Mesenchymal stem cell (in vitro differentiated cells and primary cell): ENCODE results near the gene SLC38A4.

Experiments used
- DNase-seq: peaks from one replicate; pipeline ENCODE4 v3.0.0-alpha.2; 2013
- H2AFZ ChIP-seq: one replicate; pipeline ENCODE4 v1.6.1; 2013; ENCODE audit warnings: low read depth, mild to moderate bottlenecking, control low read depth, inconsistent platforms, low read length, moderate library complexity
- H2AK5ac ChIP-seq: 2 replicates; pipeline ENCODE4 v1.6.1; 2013; ENCODE audit warnings: low read length, moderate library complexity, mild to moderate bottlenecking, inconsistent platforms; ENCODE audit not compliant: severe bottlenecking
- H2BK120ac ChIP-seq: one replicate; pipeline ENCODE4 v1.6.1; 2013; ENCODE audit warnings: low read depth, mild to moderate bottlenecking, inconsistent platforms, low read length, moderate library complexity
- H2BK12ac ChIP-seq, 2 experiments: one replicate each; pipeline ENCODE4 v1.6.1; 2013; ENCODE audit warnings: inconsistent platforms in 2 of 2, low read length in 2 of 2, mild to moderate bottlenecking in 2 of 2, moderate library complexity in 2 of 2, control low read depth in 1 of 2
- H2BK15ac ChIP-seq: one replicate; pipeline ENCODE4 v1.6.1; 2013; ENCODE audit warnings: mild to moderate bottlenecking, low read depth, inconsistent platforms; ENCODE audit not compliant: poor library complexity, severe bottlenecking
- H2BK5ac ChIP-seq: 2 replicates; pipeline ENCODE4 v1.6.1; 2013; ENCODE audit warnings: low read depth, mild to moderate bottlenecking, low read length, control low read depth, inconsistent platforms; ENCODE audit not compliant: poor library complexity, severe bottlenecking
- H3K14ac ChIP-seq, 2 experiments: one replicate each; pipeline ENCODE4 v1.6.1; 2013; ENCODE audit warnings: inconsistent platforms in 2 of 2, low read length in 2 of 2, control low read depth in 1 of 2, mild to moderate bottlenecking in 1 of 2, moderate library complexity in 1 of 2
- H3K18ac ChIP-seq, 2 experiments: one replicate each; pipeline ENCODE4 v1.6.1; 2013; ENCODE audit warnings: inconsistent platforms in 2 of 2, low read length in 2 of 2, control low read depth in 1 of 2, low read depth in 1 of 2, mild to moderate bottlenecking in 1 of 2
- H3K23ac ChIP-seq, 2 experiments: one replicate each; pipeline ENCODE4 v1.6.1; 2013; ENCODE audit warnings: inconsistent platforms in 2 of 2, low read length in 2 of 2, mild to moderate bottlenecking in 2 of 2, moderate library complexity in 2 of 2, control low read depth in 1 of 2
- H3K27ac ChIP-seq: 2 replicates; pipeline ENCODE4 v1.5.1; 2013; ENCODE audit warnings: mild to moderate bottlenecking, moderate library complexity, low read length, control low read depth, inconsistent platforms; ENCODE audit not compliant: poor library complexity, severe bottlenecking
- H3K27me3 ChIP-seq, 2 experiments: 2 replicates each; pipeline versions ENCODE4 v1.6.1 to v1.7.0; 2013; ENCODE audit warnings: low read length in 2 of 2, mild to moderate bottlenecking in 2 of 2, moderate library complexity in 2 of 2, control low read depth in 1 of 2, inconsistent platforms in 1 of 2; ENCODE audit not compliant: control insufficient read depth in 1 of 2, insufficient read depth in 1 of 2
- H3K36me3 ChIP-seq, 2 experiments: 2 replicates each; pipeline versions ENCODE4 v1.6.1 to v1.7.0; 2013; ENCODE audit warnings: low read length in 2 of 2, control low read depth in 1 of 2, inconsistent platforms in 1 of 2, low read depth in 1 of 2, mild to moderate bottlenecking in 1 of 2; ENCODE audit not compliant: insufficient read depth in 2 of 2, control insufficient read depth in 1 of 2
- H3K4ac ChIP-seq, 2 experiments: one replicate each; pipeline ENCODE4 v1.6.1; 2013; ENCODE audit warnings: inconsistent platforms in 2 of 2, low read length in 2 of 2, mild to moderate bottlenecking in 2 of 2, moderate library complexity in 2 of 2, control low read depth in 1 of 2, low read depth in 1 of 2
- H3K4me1 ChIP-seq: 2 replicates; pipeline ENCODE4 v1.6.1; 2013; ENCODE audit warnings: low read depth, low read length, control low read depth; ENCODE audit not compliant: control insufficient read depth, insufficient read depth
- H3K4me2 ChIP-seq: 2 replicates; pipeline ENCODE4 v1.6.1; 2013; ENCODE audit warnings: low read length, mild to moderate bottlenecking, inconsistent platforms; ENCODE audit not compliant: poor library complexity, severe bottlenecking
- H3K4me3 ChIP-seq, 2 experiments: 2 replicates each; pipeline versions ENCODE4 v1.5.1 to v1.7.0; 2013; ENCODE audit warnings: low read length in 2 of 2, mild to moderate bottlenecking in 2 of 2, control low read depth in 1 of 2, low read depth in 1 of 2; ENCODE audit not compliant: insufficient read depth in 1 of 2
- H3K79me1 ChIP-seq: replicated peaks from 2 replicates; pipeline ENCODE4 v1.6.1; 2013; ENCODE audit warnings: mild to moderate bottlenecking, control low read depth, low read length, inconsistent platforms; ENCODE audit not compliant: poor library complexity, severe bottlenecking
- H3K9ac ChIP-seq: 2 replicates; pipeline ENCODE4 v1.7.0; 2013; ENCODE audit warnings: mild to moderate bottlenecking, low read length, moderate library complexity
- H3K9me3 ChIP-seq: 2 replicates; pipeline ENCODE4 v1.7.0; 2013; ENCODE audit warnings: mild to moderate bottlenecking, low read length; ENCODE audit not compliant: control insufficient read depth
- H4K8ac ChIP-seq: one replicate; pipeline ENCODE4 v1.6.1; 2013; ENCODE audit warnings: inconsistent platforms, mild to moderate bottlenecking, low read length, moderate library complexity
- H4K91ac ChIP-seq: one replicate; pipeline ENCODE4 v1.6.1; 2013; ENCODE audit warnings: mild to moderate bottlenecking, low read length, inconsistent platforms
- WGBS: methylation state at CpG from one replicate; pipeline ENCODE4 v1.1.7; 2013; ENCODE audit warnings: mixed read lengths; 5-methylcytosine and 5-hydroxymethylcytosine counted together

The SLC38A4 gene

DNA sequence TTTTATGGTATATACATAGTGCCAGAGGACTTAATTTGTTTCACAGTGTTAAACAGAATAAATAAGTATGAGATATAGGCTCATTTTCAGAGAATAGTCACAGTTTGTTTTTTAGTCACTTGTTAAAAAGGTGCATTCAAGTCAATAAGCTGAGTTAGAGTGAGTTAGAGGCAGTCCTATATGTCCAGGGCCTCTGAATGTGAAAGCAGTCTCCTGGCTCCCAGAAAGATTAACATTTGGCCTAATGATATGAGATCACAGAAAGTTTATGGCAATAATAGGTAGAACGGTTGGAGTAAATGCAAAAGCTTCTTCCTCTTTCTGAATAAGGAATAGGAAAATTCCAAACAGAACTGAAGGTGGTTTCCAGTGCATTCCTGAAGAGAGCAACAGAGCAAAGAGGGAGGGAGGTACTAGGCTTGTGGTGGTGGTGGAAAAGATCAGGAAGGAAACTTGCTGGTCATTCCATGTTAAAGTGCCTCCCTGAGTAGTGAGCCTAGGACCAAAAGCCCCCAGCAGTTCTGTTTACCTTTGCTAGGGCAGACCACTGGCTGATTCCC, 54.4 kb downstream of the SLC38A4 start:
- peak; percentile 56 for DNase-seq
- H3K4me1 ChIP-seq: peaks cover 11% of the 10 kb centered on the region
- H2BK120ac ChIP-seq: no peak overlapping the region
- no peaks in the 10 kb centered on the region for H3K27me3 ChIP-seq
- H3K36me3 ChIP-seq: no peaks in the 10 kb centered on the region
- H3K4ac ChIP-seq: peak overlapping the region in 1 of 2 experiments; percentile 68
- no peak overlapping the region for H3K4me2 ChIP-seq
- peak overlapping the region; percentile 70 for H3K9ac ChIP-seq
- H4K8ac ChIP-seq: peak overlapping the region; percentile 28
- no peaks in the 10 kb centered on the region for H3K9me3 ChIP-seq
- H4K91ac ChIP-seq: no peak overlapping the region
- H2AFZ ChIP-seq: no peak overlapping the region
- WGBS: 21% methylated on average over 1 of the region's 1 CpG
- peak overlapping the region; percentile 89 for H3K27ac ChIP-seq
- no peak overlapping the region for H2BK15ac ChIP-seq
- peak overlapping the region in 1 of 2 experiments; percentile 82 for H2BK12ac ChIP-seq
- no peak overlapping the region for H3K23ac ChIP-seq
- no peak overlapping the region for H3K4me3 ChIP-seq
- peak overlapping the region; percentile 1 to 55 for H3K18ac ChIP-seq
- peak overlapping the region; percentile 81 for H2BK5ac ChIP-seq
- peak overlapping the region; percentile 29 for H2AK5ac ChIP-seq
- H3K79me1 ChIP-seq: no peaks in the 10 kb centered on the region
- no peak overlapping the region for H3K14ac ChIP-seq

DNA sequence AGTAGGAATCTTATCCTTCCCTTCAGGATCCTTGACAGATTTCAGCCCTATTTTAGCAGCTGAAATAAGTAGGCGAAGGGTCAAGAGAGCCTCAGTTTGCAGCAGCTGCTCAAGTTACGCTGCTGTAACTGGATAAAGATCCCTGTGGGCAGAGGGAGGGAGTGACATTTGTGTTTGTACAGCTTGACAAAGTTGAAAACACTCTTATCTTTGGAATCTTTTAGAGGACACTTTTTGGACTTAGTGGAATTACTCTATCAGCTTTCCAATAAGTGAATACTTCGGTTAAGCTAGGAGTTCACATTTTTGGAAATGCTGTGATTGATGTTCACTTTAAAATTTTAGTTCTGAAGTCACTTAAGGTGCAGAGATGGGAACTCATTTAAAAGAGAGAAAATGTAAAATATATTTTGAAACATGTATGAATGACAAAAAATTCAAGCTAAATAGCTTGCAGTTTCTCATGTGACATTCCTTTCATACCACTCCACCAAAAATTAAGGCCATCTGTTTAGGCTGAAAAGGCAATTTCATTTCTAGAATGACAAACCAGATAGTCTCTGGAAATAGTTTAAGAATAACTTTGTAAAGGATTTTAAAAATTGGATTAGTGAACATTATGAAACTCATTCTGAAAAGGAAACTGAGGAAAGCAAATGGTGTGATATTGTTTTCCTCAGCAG, 55.2 kb downstream of the SLC38A4 start:
- Histone ChIP-seq H3K4me1 (peaks cover 11% of the 10 kb centered on the region), H3K23ac (no peak overlapping the region), H2BK12ac (no peak overlapping the region), H3K27me3 (no peaks in the 10 kb centered on the region), H3K27ac (peak overlapping the region; percentile 89), H2BK5ac (no peak overlapping the region), H3K4me2 (peak overlapping the region; percentile 7), H3K18ac (peak overlapping the region in 1 of 2 experiments; percentile 40), H2BK120ac (no peak overlapping the region), H3K9me3 (no peaks in the 10 kb centered on the region), H2AK5ac (no peak overlapping the region), H3K9ac (peak overlapping the region; percentile 70), H2BK15ac (no peak overlapping the region), H3K14ac (no peak overlapping the region), H3K36me3 (no peaks in the 10 kb centered on the region), H2AFZ (no peak overlapping the region), H4K8ac (no peak overlapping the region), H4K91ac (no peak overlapping the region), H3K79me1 (no peaks in the 10 kb centered on the region), H3K4me3 (peak overlapping the region in 1 of 2 experiments; percentile 46), H3K4ac (no peak overlapping the region)
- DNase-seq: peak; percentile 45
- 9% methylated on average over 3 of the region's 3 CpGs for WGBS

DNA sequence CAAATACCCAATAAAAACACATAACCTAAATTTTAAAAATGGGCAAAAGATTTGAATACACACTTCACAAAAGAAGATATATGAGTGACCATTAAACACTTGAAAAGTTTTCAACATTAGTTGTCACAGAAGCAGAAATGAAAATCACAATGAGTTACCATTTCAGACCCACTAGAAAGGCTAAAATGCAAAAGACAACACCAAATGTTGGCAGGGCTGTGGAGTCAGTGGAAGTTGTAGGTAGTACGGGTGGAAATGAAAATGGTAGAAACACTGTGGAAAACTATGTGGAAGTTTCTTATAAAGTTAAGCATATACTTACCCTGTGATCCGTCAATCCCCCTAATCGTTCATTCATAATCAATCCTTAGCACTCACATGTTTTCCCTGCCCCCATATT, 61.8 kb downstream of the SLC38A4 start:
- H3K4me2 ChIP-seq: no peak overlapping the region
- no peaks in the 10 kb centered on the region for H3K27me3 ChIP-seq

DNA sequence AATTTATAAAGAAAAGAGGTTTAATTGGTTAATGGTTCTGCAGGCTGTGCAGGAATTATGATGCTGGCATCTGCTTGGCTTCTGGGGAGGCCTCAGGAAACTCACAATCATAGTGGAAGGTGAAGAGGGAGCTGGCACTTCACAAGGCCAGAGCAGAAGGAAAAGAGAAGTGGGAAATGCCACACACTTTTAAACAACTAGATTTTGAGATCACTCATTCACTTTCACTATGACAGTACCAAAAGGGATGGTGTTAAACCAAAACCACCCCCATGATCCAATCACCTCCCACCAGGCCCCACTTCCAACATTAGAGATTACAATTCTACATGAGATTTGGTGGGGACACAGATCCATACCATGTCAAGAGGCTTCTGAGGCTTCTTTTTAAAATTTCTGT, 62.6 kb downstream of the SLC38A4 start:
- no peak overlapping the region for H3K4ac ChIP-seq
- H3K79me1 ChIP-seq: no peaks in the 10 kb centered on the region
- no peak overlapping the region for H2BK120ac ChIP-seq
- H4K8ac ChIP-seq: no peak overlapping the region
- no peaks in the 10 kb centered on the region for H3K27me3 ChIP-seq
- H3K4me1 ChIP-seq: no peaks in the 10 kb centered on the region
- DNase-seq: no peak
- H2BK5ac ChIP-seq: no peak overlapping the region
- no peak overlapping the region for H3K9ac ChIP-seq
- no peak overlapping the region for H4K91ac ChIP-seq
- no peak overlapping the region for H3K27ac ChIP-seq
- H3K18ac ChIP-seq: no peak overlapping the region
- H3K36me3 ChIP-seq: no peaks in the 10 kb centered on the region
- H3K23ac ChIP-seq: no peak overlapping the region
- H2BK12ac ChIP-seq: no peak overlapping the region
- H2AK5ac ChIP-seq: no peak overlapping the region
- H2AFZ ChIP-seq: no peak overlapping the region
- no peak overlapping the region for H3K14ac ChIP-seq
- no peak overlapping the region for H3K4me3 ChIP-seq
- H3K4me2 ChIP-seq: no peak overlapping the region
- no peak overlapping the region for H2BK15ac ChIP-seq
- H3K9me3 ChIP-seq: no peaks in the 10 kb centered on the region

More for the DNA sequence above, 61.8 kb downstream of the SLC38A4 start:
- no peak overlapping the region for H3K4ac ChIP-seq
- H3K18ac ChIP-seq: no peak overlapping the region
- 43% methylated on average over 2 of the region's 3 CpGs for WGBS
- H3K14ac ChIP-seq: no peak overlapping the region
- H4K8ac ChIP-seq: no peak overlapping the region
- no peak overlapping the region for H2BK120ac ChIP-seq
- no peak overlapping the region for H3K4me3 ChIP-seq
- no peaks in the 10 kb centered on the region for H3K36me3 ChIP-seq
- H3K4me1 ChIP-seq: no peaks in the 10 kb centered on the region
- H3K9me3 ChIP-seq: no peaks in the 10 kb centered on the region
- H3K27ac ChIP-seq: no peak overlapping the region
- H2BK15ac ChIP-seq: no peak overlapping the region
- H3K9ac ChIP-seq: no peak overlapping the region
- H2AFZ ChIP-seq: no peak overlapping the region
- no peaks in the 10 kb centered on the region for H3K79me1 ChIP-seq
- H3K23ac ChIP-seq: no peak overlapping the region
- no peak overlapping the region for H2AK5ac ChIP-seq
- H2BK5ac ChIP-seq: no peak overlapping the region
- H4K91ac ChIP-seq: no peak overlapping the region
- no peak overlapping the region for H2BK12ac ChIP-seq
- no peak for DNase-seq
